Pancreas (tissue), 10 donors: ENCODE measurements around the gene SMIM32. TPM values are rescaled to one million over a fixed set of nuclear protein-coding genes. Genes with fewer than 3 reads are reported as not detected.

ENCODE experiments used
- ATAC-seq, 4 donors: fragments of 200-7000 bp; cut with Tn5 transposase; one replicate each; pipeline versions ENCODE4 v1.8.0 to v1.9.1; 2020; ENCODE audit warnings: mild to moderate bottlenecking in 4 of 4, moderate library complexity in 4 of 4
- DNase-seq, 6 donors: peaks; one replicate each; pipeline ENCODE4 v3.0.0-alpha.2; 2020
- FAIRE-seq: peaks from 2 replicates; lab custom pipeline; 2012; peaks lifted over from hg19 to GRCh38; lab: Jason Lieb, UNC
- H3K27ac ChIP-seq, 4 donors: fragments of 200-600 bp; sonication (generic); 1 replicate in 3 of 4; 2 replicates in 1 of 4; pipeline versions ENCODE4 v1.5.0 to v1.8.0; 2020
- H3K27me3 ChIP-seq, 4 donors: fragments of 200-600 bp; one replicate each; pipeline ENCODE4 v1.8.0; 2021
- H3K36me3 ChIP-seq, 3 donors: fragments of 200-600 bp; sonication (generic) in 1 of 3; one replicate each; pipeline versions ENCODE4 v1.5.0 to v1.8.0; 2020 to 2021
- H3K4me1 ChIP-seq, 3 donors: fragments of 200-600 bp; one replicate each; pipeline ENCODE4 v1.8.0; 2021
- H3K4me3 ChIP-seq, 4 donors: fragments of 200-600 bp; sonication (generic) in 2 of 4; one replicate each; pipeline versions ENCODE4 v1.5.0 to v1.8.0; 2020 to 2021
- H3K9me3 ChIP-seq, 4 donors: fragments of 200-600 bp; one replicate each; pipeline ENCODE4 v1.8.0; 2021
- CTCF ChIP-seq, 4 donors: fragments of 200-600 bp; sonication (generic) in 3 of 4; IDR thresholded peaks; one replicate each; pipeline versions ENCODE4 v1.5.0 to v1.8.0; 2021; ENCODE audit warnings: antibody characterized with exemption in 4 of 4
- WGBS, 2 donors: extraction: QIAGEN DNeasy Blood & Tissue Kit; methylation state at CpG; one replicate each; pipeline ENCODE4 v1.1.7; 2013; 5-methylcytosine and 5-hydroxymethylcytosine counted together
- intact Hi-C, 3 donors: fragments of 100-400 bp; cut with DNase I; formaldehyde crosslinking; loops; one replicate each; pipeline versions ENCODE4 v1.11.1 to v1.14.2; 2022
- polyA plus RNA-seq, 2 donors: library from polyadenylated mRNA; stranded (reverse); fragments of 200-250 nt; gene quantifications; one replicate each; pipeline ENCODE4 v1.2.3, GENCODE V29; 2013
- total RNA-seq, 6 donors: library from RNA; stranded (reverse); fragmentation: NEBNext Ultra II Directional in 4 of 6; extraction: Animal tissue kit (Norgen Biotek cat#: 25700) in 4 of 6; gene quantifications; one replicate each; pipeline versions ENCODE4 v1.2.1 to v1.2.4, GENCODE V29; 2021 to 2023
- donor health status: healthy with polysubstance abuse.
- donor health status: DM: no; HTN: no; CAD: no; lungs with moderate emphysema.
- donor health status: DM: no; HTN: no; CAD: no.
- donor health status: control.
- donor health status: control.
- donor health status: Bipolar disorder and iron deficiency.
- donor health status: DM: yes; HTN: yes; CAD: no.
- donor health status: DM: no; HTN: no; CAD: no.
- donor health status: DM: no; HTN: no; CAD: no.
- donor health status: DM: yes; HTN: yes; CAD: no.

Gene SMIM32
- total and polyA plus RNA-seq, 8 donors: 0.12 to 4.2 (median 0.43) TPM; not detected in 1

- no peaks in the 10 kb centered on the region for H3K27me3 ChIP-seq
- H3K4me1 ChIP-seq: peaks cover 15 to 25% (median 19%) of the 10 kb centered on the region in 3 donors
- intact Hi-C loops: no loop called here
- no peak for ATAC-seq
- no peaks in the 10 kb centered on the region for H3K9me3 ChIP-seq
- no peak for TF ChIP-seq CTCF (IDR thresholded peaks at IDR 0.05)
- no peak overlapping the region for H3K27ac ChIP-seq
- no peak overlapping the region for H3K4me3 ChIP-seq
- no peaks in the 10 kb centered on the region for H3K36me3 ChIP-seq
- no peak for FAIRE-seq
- no peak for DNase-seq
Observed at GRCh38 chr5:136147632-136148031, 45.3 kb downstream of the SMIM32 start.

GRCh38 chr5:136146201-136146600 is 46.8 kb downstream of the SMIM32 start:
- Histone ChIP-seq H3K27ac (no peak overlapping the region), H3K27me3 (no peaks in the 10 kb centered on the region), H3K9me3 (no peaks in the 10 kb centered on the region), H3K36me3 (no peaks in the 10 kb centered on the region), H3K4me1 (peaks cover 15 to 26% (median 25%) of the 10 kb centered on the region in 3 donors), H3K4me3 (no peak overlapping the region)
- WGBS, 2 donors: 66 to 67% methylated on average over 3 of the region's 3 CpGs
- ATAC-seq (no peak), DNase-seq (no peak), FAIRE-seq (no peak)
- intact Hi-C loops: no loop called here
- no peak for TF ChIP-seq CTCF (IDR thresholded peaks at IDR 0.05)

GRCh38 chr5:136145030-136145429 is 47.9 kb downstream of the SMIM32 start:
- ATAC-seq: no peak
- FAIRE-seq: no peak
- Histone ChIP-seq H3K27ac (no peak overlapping the region), H3K36me3 (no peaks in the 10 kb centered on the region), H3K9me3 (no peaks in the 10 kb centered on the region), H3K27me3 (no peaks in the 10 kb centered on the region), H3K4me1 (peaks cover 10 to 22% (median 16%) of the 10 kb centered on the region in 3 donors), H3K4me3 (no peak overlapping the region)
- intact Hi-C loops: no loop called here
- no peak for TF ChIP-seq CTCF (IDR thresholded peaks at IDR 0.05)
- no peak for DNase-seq
- WGBS, 2 donors: 37 to 52% methylated on average over 2 of the region's 2 CpGs

GRCh38 chr5:136143763-136144162 is 49.2 kb downstream of the SMIM32 start:
- Histone ChIP-seq H3K27ac (no peak overlapping the region), H3K4me3 (no peak overlapping the region), H3K9me3 (no peaks in the 10 kb centered on the region), H3K36me3 (no peaks in the 10 kb centered on the region), H3K4me1 (peaks cover 0 to 12% (median 11%) of the 10 kb centered on the region in 3 donors), H3K27me3 (no peaks in the 10 kb centered on the region)
- TF ChIP-seq CTCF (IDR thresholded peaks at IDR 0.05): no peak
- FAIRE-seq (no peak), DNase-seq (no peak), ATAC-seq (no peak)
- intact Hi-C loops: no loop called here
- 56 to 62% methylated on average over 3 of the region's 3 CpGs for WGBS, 2 donors

- Histone ChIP-seq H3K4me3 (no peak overlapping the region), H3K4me1 (peaks cover 0 to 12% (median 11%) of the 10 kb centered on the region in 3 donors), H3K36me3 (no peaks in the 10 kb centered on the region), H3K27ac (no peak overlapping the region), H3K27me3 (no peaks in the 10 kb centered on the region), H3K9me3 (no peaks in the 10 kb centered on the region)
- FAIRE-seq (no peak), DNase-seq (no peak), ATAC-seq (peak in 1 of 4 donors; percentile 40)
- TF ChIP-seq CTCF (IDR thresholded peaks at IDR 0.05): no peak
- WGBS, 2 donors: 63 to 67% methylated on average over 6 of the region's 6 CpGs
- intact Hi-C loops: no loop called here
Observed at GRCh38 chr5:136143312-136143711, 49.6 kb downstream of the SMIM32 start.
